Measurements from ENCODE around the gene ZGLP1.

ZGLP1 gene

DNA sequence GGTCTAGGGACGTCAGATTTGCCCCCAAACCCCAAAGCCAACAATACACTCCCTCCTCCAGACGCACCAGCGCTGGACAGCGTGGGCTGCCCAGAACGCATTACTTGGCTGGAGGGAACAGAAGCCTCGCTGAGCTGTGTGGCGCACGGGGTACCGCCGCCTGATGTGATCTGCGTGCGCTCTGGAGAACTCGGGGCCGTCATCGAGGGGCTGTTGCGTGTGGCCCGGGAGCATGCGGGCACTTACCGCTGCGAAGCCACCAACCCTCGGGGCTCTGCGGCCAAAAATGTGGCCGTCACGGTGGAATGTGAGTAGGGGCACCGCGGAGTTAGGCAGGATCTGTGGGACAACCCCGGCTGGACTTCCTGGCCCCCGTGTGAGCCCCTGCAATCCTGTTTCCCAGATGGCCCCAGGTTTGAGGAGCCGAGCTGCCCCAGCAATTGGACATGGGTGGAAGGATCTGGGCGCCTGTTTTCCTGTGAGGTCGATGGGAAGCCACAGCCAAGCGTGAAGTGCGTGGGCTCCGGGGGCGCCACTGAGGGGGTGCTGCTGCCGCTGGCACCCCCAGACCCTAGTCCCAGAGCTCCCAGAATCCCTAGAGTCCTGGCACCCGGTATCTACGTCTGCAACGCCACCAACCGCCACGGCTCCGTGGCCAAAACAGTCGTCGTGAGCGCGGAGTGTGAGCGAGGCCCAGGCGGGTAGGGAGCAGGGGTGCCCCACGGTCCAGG lies 15.8 kb downstream of the ZGLP1 start:
- Histone ChIP-seq H3K36me3 (no peaks in the 10 kb centered on the region), H3K4me3 (ENCODE audit: low read depth in 1 of 2, low read length in 1 of 2) (no peak overlapping the region), H3K4me1 (ENCODE audit: control insufficient read depth in 1 of 2, insufficient read depth in 1 of 2, low read depth in 1 of 2, low read length in 1 of 2) (peaks cover 57 to 69% of the 10 kb centered on the region in 2 experiments), H3K9me3 (peaks cover 5% of the 10 kb centered on the region), H3K27me3 (peaks cover 100% of the 10 kb centered on the region), H3K27ac (no peak overlapping the region)
- TF ChIP-seq, protein P1, sequence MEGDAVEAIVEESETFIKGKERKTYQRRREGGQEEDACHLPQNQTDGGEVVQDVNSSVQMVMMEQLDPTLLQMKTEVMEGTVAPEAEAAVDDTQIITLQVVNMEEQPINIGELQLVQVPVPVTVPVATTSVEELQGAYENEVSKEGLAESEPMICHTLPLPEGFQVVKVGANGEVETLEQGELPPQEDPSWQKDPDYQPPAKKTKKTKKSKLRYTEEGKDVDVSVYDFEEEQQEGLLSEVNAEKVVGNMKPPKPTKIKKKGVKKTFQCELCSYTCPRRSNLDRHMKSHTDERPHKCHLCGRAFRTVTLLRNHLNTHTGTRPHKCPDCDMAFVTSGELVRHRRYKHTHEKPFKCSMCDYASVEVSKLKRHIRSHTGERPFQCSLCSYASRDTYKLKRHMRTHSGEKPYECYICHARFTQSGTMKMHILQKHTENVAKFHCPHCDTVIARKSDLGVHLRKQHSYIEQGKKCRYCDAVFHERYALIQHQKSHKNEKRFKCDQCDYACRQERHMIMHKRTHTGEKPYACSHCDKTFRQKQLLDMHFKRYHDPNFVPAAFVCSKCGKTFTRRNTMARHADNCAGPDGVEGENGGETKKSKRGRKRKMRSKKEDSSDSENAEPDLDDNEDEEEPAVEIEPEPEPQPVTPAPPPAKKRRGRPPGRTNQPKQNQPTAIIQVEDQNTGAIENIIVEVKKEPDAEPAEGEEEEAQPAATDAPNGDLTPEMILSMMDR (IDR thresholded peaks at IDR 0.05) = no peak

- Histone ChIP-seq H3K36me3 (no peaks in the 10 kb centered on the region), H3K27ac (no peak overlapping the region), H3K9me3 (peaks cover 5% of the 10 kb centered on the region), H3K4me3 (ENCODE audit: low read depth in 1 of 2, low read length in 1 of 2) (peak overlapping the region; percentile 46 to 54), H3K27me3 (peaks cover 100% of the 10 kb centered on the region), H3K4me1 (ENCODE audit: control insufficient read depth in 1 of 2, insufficient read depth in 1 of 2, low read depth in 1 of 2, low read length in 1 of 2) (peaks cover 65 to 76% of the 10 kb centered on the region in 2 experiments)
- TF ChIP-seq, protein P1 (IDR thresholded peaks at IDR 0.05) = no peak
These were observed 16.6 kb downstream of the ZGLP1 start for GRCh38 chr19:10292789-10293636.

- peaks cover 100% of the 10 kb centered on the region for H3K27me3 ChIP-seq
- H3K27ac ChIP-seq = peak overlapping the region; percentile 49
These were observed 17.3 kb downstream of the ZGLP1 start for GRCh38 chr19:10292206-10292788.

DNA sequence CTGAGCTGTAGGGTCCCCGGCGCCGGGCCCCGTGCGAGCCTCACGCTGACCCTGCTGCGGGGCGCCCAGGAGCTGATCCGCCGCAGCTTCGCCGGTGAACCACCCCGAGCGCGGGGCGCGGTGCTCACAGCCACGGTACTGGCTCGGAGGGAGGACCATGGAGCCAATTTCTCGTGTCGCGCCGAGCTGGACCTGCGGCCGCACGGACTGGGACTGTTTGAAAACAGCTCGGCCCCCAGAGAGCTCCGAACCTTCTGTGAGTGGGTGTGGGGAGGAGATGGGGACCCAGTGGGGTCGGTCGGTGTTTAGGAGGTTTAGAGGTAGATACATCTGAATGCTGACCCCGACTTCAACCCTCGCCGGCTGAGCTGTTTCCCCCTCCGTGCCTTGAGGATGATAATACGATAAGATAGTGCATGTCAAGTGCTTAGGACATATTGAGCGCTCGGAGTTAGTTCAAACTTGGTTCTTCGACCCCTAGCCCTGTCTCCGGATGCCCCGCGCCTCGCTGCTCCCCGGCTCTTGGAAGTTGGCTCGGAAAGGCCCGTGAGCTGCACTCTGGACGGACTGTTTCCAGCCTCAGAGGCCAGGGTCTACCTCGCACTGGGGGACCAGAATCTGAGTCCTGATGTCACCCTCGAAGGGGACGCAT lies 17.9 kb downstream of the ZGLP1 start:
- Histone ChIP-seq H3K27me3 (peaks cover 98% of the 10 kb centered on the region), H3K4me3 (ENCODE audit: low read depth in 1 of 2, low read length in 1 of 2) (peak overlapping the region; percentile 46 to 54), H3K36me3 (no peaks in the 10 kb centered on the region), H3K4me1 (ENCODE audit: control insufficient read depth in 1 of 2, insufficient read depth in 1 of 2, low read depth in 1 of 2, low read length in 1 of 2) (peaks cover 79 to 90% of the 10 kb centered on the region in 2 experiments), H3K9me3 (peaks cover 5% of the 10 kb centered on the region), H3K27ac (peak overlapping the region; percentile 49)
- TF ChIP-seq, protein P1 (IDR thresholded peaks at IDR 0.05) = no peak

More at GRCh38 chr19:10292206-10292788, 17.3 kb downstream of the ZGLP1 start:
- peaks cover 72 to 84% of the 10 kb centered on the region in 2 experiments for H3K4me1 ChIP-seq (ENCODE audit: control insufficient read depth in 1 of 2, insufficient read depth in 1 of 2, low read depth in 1 of 2, low read length in 1 of 2)
- no peaks in the 10 kb centered on the region for H3K36me3 ChIP-seq
- TF ChIP-seq, protein P1 (IDR thresholded peaks at IDR 0.05) = no peak
- H3K9me3 ChIP-seq = peaks cover 5% of the 10 kb centered on the region
- peak overlapping the region; percentile 46 to 54 for H3K4me3 ChIP-seq (ENCODE audit: low read depth in 1 of 2, low read length in 1 of 2)

Measured in neutrophil (primary cell).